Chondrocyte (in vitro differentiated cells): ENCODE data around the gene PDIA3. TPM values are rescaled to one million over a fixed set of nuclear protein-coding genes. Genes with fewer than 3 reads are reported as not detected.
A peak's percentile ranks its signal among the peaks of the same experiment; 100 is the strongest.

Source experiments
- DNase-seq: peaks from one replicate; pipeline ENCODE4 v3.0.0; 2021; ENCODE audit warnings: mixed read lengths, low spot score
- H3K27ac Mint-ChIP-seq: one replicate; pipeline ENCODE4 v1.8.0; 2021; ENCODE audit warnings: mild to moderate bottlenecking, moderate library complexity, mixed read lengths; ENCODE audit not compliant: unreplicated experiment
- H3K27me3 Mint-ChIP-seq: 2 replicates; pipeline ENCODE4 v1.8.0; 2021; ENCODE audit warnings: low read depth, mixed read lengths
- H3K36me3 Mint-ChIP-seq: 2 replicates; pipeline ENCODE4 v1.8.0; 2021; ENCODE audit warnings: low read depth, mixed read lengths
- H3K4me1 Mint-ChIP-seq: 2 replicates; pipeline ENCODE4 v1.8.0; 2021; ENCODE audit warnings: low read depth, mild to moderate bottlenecking, mixed read lengths
- H3K4me3 Mint-ChIP-seq: one replicate; pipeline ENCODE4 v1.8.0; 2021; ENCODE audit warnings: mild to moderate bottlenecking, moderate library complexity, mixed read lengths; ENCODE audit not compliant: unreplicated experiment
- H3K9me3 Mint-ChIP-seq: 2 replicates; pipeline ENCODE4 v1.8.0; 2021; ENCODE audit warnings: low read depth, mixed read lengths
- CTCF ChIP-seq: fragments of 200-600 bp; sonication (generic); IDR thresholded peaks from 2 replicates; pipeline ENCODE4 v1.5.0; 2021; ENCODE audit warnings: antibody characterized with exemption, mild to moderate bottlenecking, moderate library complexity
- total RNA-seq: library from RNA; stranded (reverse); gene quantifications from 3 replicates; pipeline ENCODE4 v1.2.1, GENCODE V29; 2021

PDIA3 gene
- total RNA-seq, 1 donor from 2014 or later: 532 TPM

- Mint-ChIP-seq H3K27ac (peak overlapping the region; percentile 65), H3K4me3 (no peak overlapping the region), H3K4me1 (peaks cover 23% of the 10 kb centered on the region), H3K27me3 (no peaks in the 10 kb centered on the region), H3K9me3 (no peaks in the 10 kb centered on the region), H3K36me3 (peaks cover 28% of the 10 kb centered on the region)
- no peak for TF ChIP-seq CTCF
- no peak for DNase-seq
These were observed 17.7 kb downstream of the PDIA3 start for GRCh38 chr15:43763819-43764446.

GRCh38 chr15:43769584-43770228, 23.5 kb downstream of the PDIA3 start:
- no peak overlapping the region for H3K27ac Mint-ChIP-seq
- no peak for DNase-seq
- H3K27me3 Mint-ChIP-seq: no peaks in the 10 kb centered on the region
- no peak overlapping the region for H3K4me3 Mint-ChIP-seq
- H3K4me1 Mint-ChIP-seq: peaks cover 3% of the 10 kb centered on the region
- no peaks in the 10 kb centered on the region for H3K9me3 Mint-ChIP-seq
- peaks cover 42% of the 10 kb centered on the region for H3K36me3 Mint-ChIP-seq
- TF ChIP-seq CTCF: peak; percentile 86

GRCh38 chr15:43771816-43772215, 25.6 kb downstream of the PDIA3 start:
- Mint-ChIP-seq H3K27ac (no peak overlapping the region), H3K9me3 (no peaks in the 10 kb centered on the region)
- no peak for TF ChIP-seq CTCF

GRCh38 chr15:43772624-43773023, 26.4 kb downstream of the PDIA3 start:
- TF ChIP-seq CTCF: no peak
- DNase-seq: no peak
- peaks cover 21% of the 10 kb centered on the region for H3K4me1 Mint-ChIP-seq

More at GRCh38 chr15:43771816-43772215, 25.6 kb downstream of the PDIA3 start:
- no peak overlapping the region for H3K4me3 Mint-ChIP-seq
- DNase-seq: no peak
- H3K4me1 Mint-ChIP-seq: peaks cover 17% of the 10 kb centered on the region
- no peaks in the 10 kb centered on the region for H3K27me3 Mint-ChIP-seq
- H3K36me3 Mint-ChIP-seq: peaks cover 36% of the 10 kb centered on the region

GRCh38 chr15:43774062-43774461, 27.8 kb downstream of the PDIA3 start:
- Mint-ChIP-seq H3K27me3 (no peaks in the 10 kb centered on the region), H3K27ac (no peak overlapping the region), H3K4me1 (peaks cover 22% of the 10 kb centered on the region), H3K9me3 (no peaks in the 10 kb centered on the region), H3K36me3 (peaks cover 26% of the 10 kb centered on the region), H3K4me3 (no peak overlapping the region)
- TF ChIP-seq CTCF: no peak
- no peak for DNase-seq

More at GRCh38 chr15:43772624-43773023, 26.4 kb downstream of the PDIA3 start:
- Mint-ChIP-seq H3K36me3 (peaks cover 36% of the 10 kb centered on the region), H3K4me3 (no peak overlapping the region), H3K9me3 (no peaks in the 10 kb centered on the region), H3K27ac (no peak overlapping the region), H3K27me3 (no peaks in the 10 kb centered on the region)
